T follicular helper cell (primary cell): ENCODE data around the gene GOLGA6A.
A peak's percentile ranks its signal among the peaks of the same experiment; 100 is the strongest.
"Not testable (repeated sequence)": the region's sequence is repeated elsewhere in the genome, so short reads cannot be mapped to it uniquely, and the experiment has no call there.

Experiments used
- DNase-seq: peaks from one replicate; pipeline ENCODE4 v3.0.0-alpha.2; 2020; ENCODE audit warnings: low read depth

Gene GOLGA6A

DNA sequence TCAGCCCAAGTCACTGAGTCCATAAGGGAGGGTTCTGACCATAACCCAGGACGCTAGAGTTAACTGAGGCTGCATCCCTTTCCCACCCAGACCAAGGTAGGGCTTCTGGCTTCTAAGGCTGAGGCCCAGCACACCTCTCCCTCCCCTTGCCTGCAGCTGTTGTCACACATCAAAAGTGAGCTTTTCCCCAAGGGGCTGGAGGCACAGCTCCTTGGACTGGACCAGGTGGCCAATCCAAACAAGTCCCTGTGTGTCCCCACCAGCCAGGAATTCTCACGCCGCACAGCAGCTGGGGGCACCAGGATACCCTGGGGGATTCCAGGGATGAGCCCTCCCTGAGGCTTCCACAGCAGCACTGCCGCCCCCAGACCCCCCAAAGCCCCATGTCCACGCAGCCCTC is 25.8 kb upstream of the GOLGA6A start:
- no peak for DNase-seq

GRCh38 chr15:74099963-74100733 is 17.8 kb upstream of the GOLGA6A start:
- DNase-seq, result peak; percentile 31

GRCh38 chr15:74096753-74097474 is 14.6 kb upstream of the GOLGA6A start:
- not testable (repeated sequence) for DNase-seq

DNA sequence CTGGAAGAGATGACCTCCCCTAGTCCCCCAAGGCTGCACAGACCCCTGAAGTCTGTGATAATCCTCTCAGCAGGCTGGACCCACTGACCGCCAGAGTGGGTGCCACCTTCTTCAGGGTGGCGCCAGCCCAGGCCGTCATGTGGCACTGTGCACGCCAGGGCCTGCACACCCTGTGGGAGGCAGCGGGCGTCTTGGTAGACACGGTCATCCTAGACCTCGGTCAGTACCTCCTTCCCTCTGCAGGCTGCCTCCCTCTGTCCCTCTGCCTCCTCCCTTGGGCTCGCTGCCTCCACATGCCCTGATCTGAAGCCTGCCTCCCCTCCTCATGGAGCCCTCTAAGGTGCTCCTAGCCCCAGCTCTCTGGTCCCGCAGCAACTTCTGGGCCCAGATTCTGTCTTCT is 13.3 kb upstream of the GOLGA6A start:
- DNase-seq, result not testable (repeated sequence)

- not testable (repeated sequence) for DNase-seq
These were observed 12.2 kb upstream of the GOLGA6A start for GRCh38 chr15:74094567-74094966.

DNA sequence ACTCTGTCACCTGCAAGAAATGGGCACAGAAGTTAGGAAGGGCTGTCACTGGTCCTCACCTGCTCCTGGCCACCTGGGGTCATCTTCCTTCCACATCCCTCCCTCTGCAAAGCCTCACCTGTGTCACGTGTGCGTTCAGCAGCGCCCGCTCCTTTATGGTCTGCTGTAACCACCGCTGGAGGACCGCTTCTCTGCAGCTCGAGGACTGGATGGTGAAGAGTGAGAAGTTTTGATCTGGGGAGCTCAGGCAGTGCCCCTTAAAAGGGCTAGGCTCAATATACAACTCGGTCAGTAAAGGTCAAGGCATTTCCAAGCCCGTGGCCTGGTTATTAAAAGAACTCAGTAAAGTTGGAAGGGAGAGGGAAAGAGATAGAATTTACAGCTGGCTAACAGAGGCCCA is 6.6 kb downstream of the GOLGA6A start:
- DNase-seq, result not testable (repeated sequence)

DNA sequence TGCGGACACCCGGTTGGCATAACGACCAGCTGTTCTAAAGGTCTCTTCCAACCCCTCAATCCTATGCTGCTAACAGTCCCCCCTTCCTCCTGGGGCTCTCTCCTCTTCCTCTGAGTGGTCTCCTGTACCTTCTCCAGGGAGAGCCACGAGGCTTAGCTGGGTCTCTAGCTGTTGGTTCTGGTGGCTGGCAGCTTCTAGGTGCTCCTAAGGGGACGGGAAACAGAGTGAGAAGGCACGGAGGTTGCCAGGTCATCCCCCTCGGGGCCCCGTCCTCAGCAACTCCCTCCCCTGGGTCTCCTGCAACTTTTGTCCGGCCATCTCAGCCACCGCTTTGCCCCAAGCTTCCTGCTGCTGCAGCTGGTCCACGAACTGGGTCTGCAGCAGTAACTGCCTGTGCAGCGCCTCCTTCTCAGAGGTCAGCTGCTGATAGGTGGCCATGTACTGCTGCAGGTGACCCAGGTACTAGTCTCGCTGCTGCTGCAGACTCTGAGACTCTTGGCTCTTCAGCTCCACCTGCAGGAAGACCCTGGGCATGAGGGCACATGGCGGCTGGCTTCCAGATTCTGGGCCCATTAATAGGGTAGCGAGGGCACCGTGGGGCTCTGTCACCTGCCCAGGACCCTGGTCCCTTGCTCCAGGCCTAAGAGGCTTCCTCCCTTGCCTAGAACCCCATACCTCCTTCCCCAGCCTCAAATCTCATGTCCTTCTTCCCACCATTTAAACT is 9.6 kb downstream of the GOLGA6A start:
- not testable (repeated sequence) for DNase-seq

DNA sequence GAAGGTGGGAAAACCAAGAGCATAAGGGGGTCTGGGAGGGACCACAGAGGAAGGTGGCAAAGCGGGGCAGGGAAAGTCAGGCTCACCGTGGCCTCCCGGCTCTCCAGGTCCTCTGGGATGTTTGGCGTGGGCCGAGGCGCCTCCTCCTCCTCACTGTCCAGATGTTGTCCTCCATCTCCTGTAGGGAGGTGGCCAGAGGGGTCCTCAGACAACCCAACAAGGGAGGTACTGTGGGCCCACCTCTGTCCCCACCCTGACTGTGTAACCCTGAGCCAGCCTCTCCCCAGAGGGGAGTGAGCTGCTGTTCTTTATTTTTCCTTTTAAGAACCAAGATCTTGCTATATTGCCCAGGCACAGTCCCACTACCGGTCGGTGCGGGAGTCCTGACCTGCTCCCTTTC is 10.2 kb downstream of the GOLGA6A start:
- not testable (repeated sequence) for DNase-seq

DNA sequence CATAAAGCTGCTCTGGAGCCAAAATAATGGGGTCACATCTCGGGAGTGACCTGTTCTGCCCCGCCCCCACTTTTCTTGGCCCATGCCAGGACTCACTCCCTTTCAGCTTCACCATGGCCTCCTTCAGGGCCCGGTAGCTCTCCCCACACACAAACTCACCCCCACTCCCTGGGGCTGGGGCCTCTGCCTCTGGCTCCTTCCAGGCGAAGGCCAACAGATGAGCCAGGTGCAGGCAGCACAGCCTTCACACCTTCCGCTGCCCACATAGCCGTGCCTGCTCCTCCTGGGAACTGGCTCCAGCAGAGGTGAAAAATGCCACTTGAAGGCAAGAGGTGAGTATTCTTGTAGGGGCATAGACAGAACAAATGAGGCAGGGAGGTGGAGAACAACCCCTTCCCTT is 10.7 kb downstream of the GOLGA6A start:
- DNase-seq, result not testable (repeated sequence)

- DNase-seq, result peak; percentile 19
These were observed 16.5 kb downstream of the GOLGA6A start for GRCh38 chr15:74065684-74066411.

DNA sequence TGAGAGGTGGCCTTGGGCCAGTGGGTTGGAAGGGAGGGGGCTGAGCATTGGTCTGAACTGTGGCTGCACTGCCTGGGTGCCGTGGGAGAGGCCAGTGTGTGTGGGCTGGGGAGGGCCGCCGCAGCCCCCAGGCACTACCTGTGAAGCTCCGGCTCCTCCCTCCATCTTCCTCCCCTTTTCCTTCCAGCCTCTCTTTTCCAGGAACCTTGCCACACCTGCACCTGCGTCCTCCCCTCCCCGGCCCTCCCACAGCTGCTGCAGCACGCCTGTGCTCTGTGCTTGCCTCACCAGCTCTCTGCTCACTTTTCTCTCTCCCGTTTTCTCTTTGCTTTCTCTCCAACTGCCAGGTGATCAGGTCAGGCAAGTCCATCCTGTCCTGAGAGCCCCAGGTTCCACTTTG is 17.5 kb downstream of the GOLGA6A start:
- DNase-seq, result not testable (repeated sequence)

GRCh38 chr15:74064183-74064582 is 18.2 kb downstream of the GOLGA6A start:
- DNase-seq, result not testable (repeated sequence)

DNA sequence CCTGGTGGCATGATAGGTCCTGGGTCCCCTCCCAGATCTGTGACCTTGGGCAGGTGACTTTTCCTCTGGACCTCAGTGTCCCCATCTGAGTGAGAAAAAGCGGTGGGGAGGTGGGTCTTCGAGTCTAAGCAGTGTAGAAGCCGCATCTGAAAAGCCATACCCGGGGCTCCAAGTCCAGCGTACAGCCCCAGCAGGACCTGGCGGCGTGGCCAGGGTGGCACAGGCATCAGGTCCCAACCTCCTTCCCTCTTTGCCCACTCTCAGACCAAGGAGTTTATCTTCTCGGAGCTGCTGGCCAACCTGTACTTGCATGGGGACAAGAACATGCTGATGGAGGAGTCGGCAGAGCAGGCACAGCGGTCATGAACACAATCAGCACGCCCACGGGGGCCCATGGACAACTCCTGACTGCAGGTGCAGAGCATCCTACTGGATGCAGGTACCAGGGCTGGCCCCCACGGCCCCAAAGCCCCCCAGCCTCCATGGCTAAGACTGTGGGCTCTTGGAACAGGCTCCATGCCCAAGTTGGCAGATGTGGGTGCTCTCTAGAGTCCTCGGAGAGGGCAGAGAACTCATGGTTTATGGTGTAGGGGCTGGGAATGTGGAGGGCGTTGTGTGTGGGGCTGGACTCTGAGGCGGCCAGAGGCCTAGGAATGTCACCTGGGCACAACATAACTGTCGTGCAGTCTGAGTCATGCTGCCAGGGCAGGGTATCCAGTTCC is 18.8 kb downstream of the GOLGA6A start:
- DNase-seq, result not testable (repeated sequence)

DNA sequence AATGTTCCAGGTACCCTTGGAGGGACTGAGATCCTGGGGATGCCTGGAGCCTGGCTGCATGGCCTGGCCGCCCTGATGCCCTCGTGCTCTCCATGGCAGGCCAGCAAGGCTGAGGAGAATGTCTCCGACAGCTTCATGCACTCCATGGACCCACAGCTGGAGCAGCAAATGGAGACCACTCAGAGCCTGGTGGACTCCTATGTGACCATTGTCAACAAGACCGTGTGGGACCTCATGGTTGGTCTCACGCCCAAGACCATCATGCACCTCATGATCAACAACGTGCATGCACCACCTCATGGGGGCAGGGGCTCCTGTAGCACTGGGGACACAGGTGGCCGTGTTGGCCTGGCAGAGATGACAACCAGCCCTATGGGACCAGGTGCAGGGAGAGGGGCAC is 19.7 kb downstream of the GOLGA6A start:
- no peak for DNase-seq

- no peak for DNase-seq
These were observed 20.1 kb downstream of the GOLGA6A start for GRCh38 chr15:74062236-74062635.

DNA sequence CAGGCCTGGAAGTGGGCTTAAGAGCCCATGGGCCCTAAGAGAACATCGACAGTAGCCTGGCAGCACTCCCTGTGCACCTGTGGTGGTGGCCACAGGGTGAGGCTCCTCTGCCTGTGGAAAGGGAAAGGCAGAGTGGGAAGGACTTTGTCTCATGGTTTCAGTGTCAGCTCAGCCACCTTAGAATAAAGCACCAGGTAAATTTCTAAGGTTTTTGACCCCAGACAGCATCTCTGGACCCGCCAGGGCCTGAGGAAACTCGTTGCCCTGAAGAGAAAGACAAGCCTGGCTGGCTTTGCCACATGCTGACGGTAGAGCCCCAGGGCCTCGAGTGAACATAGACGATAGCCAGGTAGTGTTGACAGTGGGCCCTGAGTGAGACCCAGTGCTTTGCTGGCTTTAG is 22.1 kb downstream of the GOLGA6A start:
- DNase-seq, result no peak

DNA sequence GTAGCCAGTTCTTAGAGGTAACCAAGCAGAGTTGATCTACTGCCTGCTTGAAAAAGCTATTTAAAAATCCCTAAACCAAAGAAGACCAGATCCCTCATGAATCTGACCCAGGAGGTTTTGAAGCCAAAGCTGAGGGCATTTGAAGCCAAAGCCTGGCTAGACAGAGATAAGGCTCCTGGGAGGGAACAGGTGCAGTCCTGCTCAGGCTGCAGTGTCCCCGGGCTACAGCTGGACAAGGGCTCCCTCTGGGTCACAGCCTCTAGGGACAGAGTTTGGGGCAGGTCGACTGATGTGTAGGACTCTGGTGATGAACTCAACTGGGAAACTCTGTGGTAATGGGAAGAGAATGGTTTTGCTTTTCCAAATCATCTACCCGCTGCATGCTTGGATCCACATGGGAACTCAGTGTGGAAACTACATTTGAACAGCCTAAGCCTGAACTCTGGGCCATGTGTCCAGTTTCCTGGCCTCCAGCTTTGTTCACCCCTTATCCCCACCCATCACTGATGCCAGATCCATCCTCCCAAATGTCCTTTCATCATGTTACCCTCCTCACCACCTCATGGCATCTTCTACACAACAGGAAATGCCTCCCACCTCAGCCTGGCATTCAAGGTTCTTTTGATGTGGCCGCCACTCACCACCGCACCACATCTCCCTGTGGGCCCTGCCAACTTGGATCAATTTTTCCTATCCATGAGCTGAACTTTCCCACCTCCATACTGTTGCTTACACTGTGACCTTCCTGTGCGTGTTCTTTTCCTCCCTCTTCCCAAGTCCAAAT is 23.1 kb downstream of the GOLGA6A start:
- not testable (repeated sequence) for DNase-seq

GRCh38 chr15:74056330-74056729 is 26.0 kb downstream of the GOLGA6A start:
- not testable (repeated sequence) for DNase-seq

GRCh38 chr15:74055804-74056203 is 26.5 kb downstream of the GOLGA6A start:
- DNase-seq, result no peak

DNA sequence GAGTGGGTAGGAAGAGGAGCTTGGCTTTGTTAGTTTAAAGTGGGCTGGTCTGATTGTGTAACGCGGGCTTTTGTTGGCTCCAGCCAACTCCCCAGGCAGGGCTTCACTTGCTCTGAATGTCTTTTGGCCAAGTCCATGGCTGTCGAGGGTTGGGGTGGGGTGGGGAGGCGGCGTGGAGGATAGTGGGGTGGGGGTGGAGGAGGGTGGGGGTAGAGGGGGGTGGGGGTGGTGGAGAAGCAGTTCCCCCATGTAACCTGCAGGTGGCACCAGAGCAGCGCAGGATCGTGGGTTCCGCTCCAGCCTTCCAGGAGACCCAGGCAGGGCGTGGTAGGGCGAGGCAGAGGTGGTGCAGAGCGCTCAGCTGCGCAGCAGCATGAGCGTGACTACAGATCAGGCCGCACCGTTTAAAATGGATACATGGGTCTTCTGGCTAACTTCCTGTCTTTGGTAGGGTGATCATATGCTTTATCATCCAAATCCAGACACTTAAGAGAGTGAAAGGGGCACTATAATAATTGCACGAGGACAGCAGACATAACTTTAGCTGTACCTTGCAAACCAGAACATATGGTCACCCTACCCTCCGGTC is 28.3 kb downstream of the GOLGA6A start:
- DNase-seq, result peak; percentile 52
